Heart left ventricle (tissue), 13 donors: ENCODE data around the gene LUM.

ENCODE experiments used
- CTCF ChIP-seq, 12 donors: fragments of 200-600 bp; sonication (generic) in 4 of 12; IDR thresholded peaks; one replicate each; pipeline versions ENCODE4 v1.5.0 to v1.8.0; 2018 to 2022; ENCODE audit warnings: antibody characterized with exemption in 12 of 12, mild to moderate bottlenecking in 5 of 12
- POLR2A ChIP-seq, 2 donors: fragments of 450-650 bp; IDR thresholded peaks; one replicate each; pipeline ENCODE4 v1.6.1; 2017; ENCODE audit warnings: antibody characterized with exemption in 2 of 2, mild to moderate bottlenecking in 2 of 2, moderate library complexity in 2 of 2
- donor health status: ischemic (EF 13 %, LVEDD 7.1; RV severe dilation, severe dysfunction).
- donor health status: DM: no; HTN: yes; CAD: no.
- donor health status: DM: no; HTN: no; CAD: no.
- donor health status: ischemic (EF 25% LVEDD 6.9; RV normal size, moderate dysfunction).
- donor health status: ischemic (EF 25% LVEDD 5.7; RV mildly dilated, moderate dysfunction).
- donor health status: ischemic (EF 35%, LVEDD 5.7; RV mildly dilated, moderate dysfunction).
- donor health status: nonischemic (EF 11% LVEDD 7.7; RV severe dilation, severe dysfunction).
- donor health status: DM: yes; HTN: yes; CAD: no.
- donor health status: PGD.
- donor health status: ischemic (EF 29% LVEDD 5.4; RV normal size, mild dysfunction).
- donor health status: nonischemic (EF 23%, LVEDD 6.1; RV moderate dilation, normal function).

- TF ChIP-seq CTCF (IDR thresholded peaks at IDR 0.05): no peak
- TF ChIP-seq POLR2A (IDR thresholded peaks at IDR 0.05): no peak
Observed at GRCh38 chr12:91155990-91156389, 44.7 kb upstream of the LUM start.
